G401 (cell line): ENCODE data around the gene THBD. TPM values are rescaled to one million over a fixed set of nuclear protein-coding genes. Genes with fewer than 3 reads are reported as not detected.

Experiments used
- DNase-seq: peaks from one replicate; pipeline ENCODE4 v3.0.0-alpha.2; 2015; ENCODE audit warnings: low spot score
- in situ Hi-C: cut with HindIII; loops from 2 replicates; pipeline ENCODE4 v1.10.0; 2016; ENCODE audit warnings: low sequenced_read_pairs, mixed read lengths
- total RNA-seq: library from RNA; depleted of rRNA; stranded (reverse); fragments of >200 nt; shearing (Covaris generic); gene quantifications from 2 replicates; pipeline ENCODE4 v1.2.3, GENCODE V29; 2014

The THBD gene
- total RNA-seq, 1 experiment from 2014 or later: not detected

GRCh38 chr20:23086056-23086566, 36.6 kb upstream of the THBD start, which contains the start of gene CD93:
CD93 (minus strand) TSS chr20:23086324; CDS start chr20:23086192, 132 bp downstream.
- no peak for DNase-seq
- in situ Hi-C loops: no loop called here

GRCh38 chr20:23085436-23086055, 36.1 kb upstream of the THBD start:
- in situ Hi-C loops: no loop called here
- no peak for DNase-seq

GRCh38 chr20:23084845-23085365, 35.4 kb upstream of the THBD start:
- in situ Hi-C loops: no loop called here
- DNase-seq: no peak

GRCh38 chr20:23084282-23084844, 34.9 kb upstream of the THBD start:
- DNase-seq: no peak
- in situ Hi-C loops: no loop called here

- in situ Hi-C loops: no loop called here
Measured at GRCh38 chr20:23083553-23084220, 34.2 kb upstream of the THBD start.

GRCh38 chr20:23082846-23083552, 33.5 kb upstream of the THBD start:
- in situ Hi-C loops: no loop called here
- no peak for DNase-seq

More at GRCh38 chr20:23083553-23084220, 34.2 kb upstream of the THBD start:
- no peak for DNase-seq

GRCh38 chr20:23081263-23081819, 31.9 kb upstream of the THBD start:
- DNase-seq: no peak
- in situ Hi-C loops: no loop called here

GRCh38 chr20:23080521-23080920, 31.0 kb upstream of the THBD start:
- no peak for DNase-seq
- in situ Hi-C loops: no loop called here

- in situ Hi-C loops: no loop called here
- DNase-seq: no peak
Measured at GRCh38 chr20:23079926-23080325, 30.5 kb upstream of the THBD start.

- in situ Hi-C loops: no loop called here
- DNase-seq: no peak
Measured at GRCh38 chr20:23079016-23079351, 29.5 kb upstream of the THBD start.

- DNase-seq: peak; percentile 90
- in situ Hi-C loops: no loop called here
Measured at GRCh38 chr20:23078351-23079015, 29.0 kb upstream of the THBD start.

- no peak for DNase-seq
- in situ Hi-C loops: no loop called here
Measured at GRCh38 chr20:23077277-23077676, 27.8 kb upstream of the THBD start.

GRCh38 chr20:23074052-23074451, 24.6 kb upstream of the THBD start:
- DNase-seq: no peak
- in situ Hi-C loops: no loop called here

GRCh38 chr20:23072892-23073586, 23.6 kb upstream of the THBD start:
- no peak for DNase-seq
- in situ Hi-C loops: no loop called here

- in situ Hi-C loops: no loop called here
- no peak for DNase-seq
Measured at GRCh38 chr20:23071996-23072395, 22.5 kb upstream of the THBD start.

GRCh38 chr20:23071398-23071797, 21.9 kb upstream of the THBD start:
- in situ Hi-C loops: no loop called here
- no peak for DNase-seq

GRCh38 chr20:23069108-23069507, 19.6 kb upstream of the THBD start:
- no peak for DNase-seq
- in situ Hi-C loops: no loop called here

GRCh38 chr20:23068283-23068682, 18.8 kb upstream of the THBD start:
- no peak for DNase-seq
- in situ Hi-C loops: no loop called here
